DOHH2 (cell line): ENCODE data around the gene TRAF2.

Experiments
- H3F3A ChIP-seq: fragments of 200-600 bp; sonication (generic), shearing (Covaris generic); 2 replicates; pipeline ENCODE4 v1.6.0; 2016; ENCODE audit warnings: antibody characterized with exemption, mild to moderate bottlenecking; ENCODE audit not compliant: control insufficient read depth, insufficient read depth
- H3K27ac ChIP-seq: fragments of 200-600 bp; sonication (generic); 2 replicates; pipeline ENCODE4 v1.5.1; 2014; ENCODE audit warnings: low read depth, mild to moderate bottlenecking, low read length, moderate library complexity
- H3K27me3 ChIP-seq: fragments of 200-600 bp; sonication (generic); 2 replicates; pipeline ENCODE4 v1.6.1; 2014; ENCODE audit warnings: mild to moderate bottlenecking, low read length, mixed read lengths; ENCODE audit not compliant: control insufficient read depth
- H3K36me3 ChIP-seq: fragments of 200-600 bp; sonication (generic); 2 replicates; pipeline ENCODE4 v1.6.1; 2014; ENCODE audit warnings: mild to moderate bottlenecking, low read length, moderate library complexity, mixed read lengths; ENCODE audit not compliant: control insufficient read depth
- H3K4me1 ChIP-seq: fragments of 200-600 bp; sonication (generic); 2 replicates; pipeline ENCODE4 v1.6.1; 2014; ENCODE audit warnings: mild to moderate bottlenecking, low read length, mixed read lengths; ENCODE audit not compliant: control insufficient read depth
- H3K4me2 ChIP-seq: fragments of 200-600 bp; sonication (generic); 2 replicates; pipeline ENCODE4 v1.6.0; 2014; ENCODE audit warnings: mild to moderate bottlenecking, low read length, moderate library complexity
- H3K4me3 ChIP-seq: fragments of 200-600 bp; sonication (generic); 2 replicates; pipeline ENCODE4 v1.5.1; 2014; ENCODE audit warnings: mild to moderate bottlenecking, low read length, mixed read lengths
- H3K79me2 ChIP-seq: fragments of 200-600 bp; sonication (generic); 2 replicates; pipeline ENCODE4 v1.6.1; 2014; ENCODE audit warnings: mild to moderate bottlenecking, low read length, mixed read lengths; ENCODE audit not compliant: control insufficient read depth
- H3K9me2 ChIP-seq: fragments of 200-600 bp; sonication (generic); replicated peaks from 2 replicates; pipeline ENCODE4 v1.6.1; 2014; ENCODE audit warnings: mild to moderate bottlenecking, low read length, mixed read lengths; ENCODE audit not compliant: control insufficient read depth
- H3K9me3 ChIP-seq: fragments of 200-600 bp; sonication (generic); 2 replicates; pipeline ENCODE4 v1.6.1; 2014; ENCODE audit warnings: antibody characterized with exemption, low read length, mixed read lengths; ENCODE audit not compliant: control insufficient read depth, insufficient read depth
- H4K20me1 ChIP-seq: fragments of 200-600 bp; sonication (generic); 2 replicates; pipeline ENCODE4 v1.6.0; 2014; ENCODE audit warnings: low read depth, mild to moderate bottlenecking, antibody characterized with exemption, low read length, moderate library complexity; ENCODE audit not compliant: control insufficient read depth, insufficient read depth
- CTCF ChIP-seq: fragments of 200-600 bp; sonication (generic); IDR thresholded peaks from one replicate; pipeline ENCODE4 v1.5.1; 2014; ENCODE audit warnings: antibody characterized with exemption, mild to moderate bottlenecking, low read depth, low read length; ENCODE audit not compliant: poor library complexity, severe bottlenecking
- EZH2phosphoT487 ChIP-seq: fragments of 200-600 bp; sonication (generic); IDR thresholded peaks from 2 replicates; pipeline ENCODE4 v1.6.1; 2017; ENCODE audit warnings: borderline replicate concordance, mild to moderate bottlenecking, antibody characterized with exemption, low read length, moderate library complexity, mixed read lengths

Gene TRAF2

DNA sequence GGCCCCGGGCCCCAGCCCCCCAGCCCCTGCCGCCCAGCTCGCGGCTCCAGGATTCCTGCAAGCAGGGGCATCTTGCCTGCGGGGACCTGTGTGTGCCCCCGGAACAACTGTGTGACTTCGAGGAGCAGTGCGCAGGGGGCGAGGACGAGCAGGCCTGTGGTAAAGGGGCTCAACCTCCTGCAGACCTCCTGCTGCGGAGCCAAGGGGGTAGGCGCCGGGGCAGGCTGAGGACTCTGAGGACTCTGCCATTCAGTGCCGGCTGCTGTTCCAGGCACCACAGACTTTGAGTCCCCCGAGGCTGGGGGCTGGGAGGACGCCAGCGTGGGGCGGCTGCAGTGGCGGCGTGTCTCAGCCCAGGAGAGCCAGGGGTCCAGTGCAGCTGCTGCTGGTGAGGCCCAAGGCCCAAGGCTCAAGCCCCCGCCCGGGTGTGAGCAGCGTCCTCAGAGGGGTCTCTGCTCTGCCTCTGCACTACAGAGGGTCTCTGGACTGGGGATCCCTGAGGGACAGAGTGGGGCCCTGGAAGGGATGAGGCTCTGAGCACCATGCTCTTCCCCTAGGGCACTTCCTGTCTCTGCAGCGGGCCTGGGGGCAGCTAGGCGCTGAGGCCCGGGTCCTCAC is 30.7 kb upstream of the TRAF2 start:
- Histone ChIP-seq H3K4me2 (no peak overlapping the region), H3K4me1 (peaks cover 6% of the 10 kb centered on the region), H4K20me1 (no peaks in the 10 kb centered on the region), H3K9me3 (no peaks in the 10 kb centered on the region), H3K27me3 (no peaks in the 10 kb centered on the region), H3K4me3 (no peak overlapping the region), H3K36me3 (peaks cover 14% of the 10 kb centered on the region; the same call in 1 of the 2 replicates), H3F3A (no peaks in the 10 kb centered on the region), H3K27ac (no peak overlapping the region), H3K79me2 (no peaks in the 10 kb centered on the region), H3K9me2 (no peaks in the 10 kb centered on the region)
- TF ChIP-seq EZH2phosphoT487 (no peak), CTCF (no peak)

DNA sequence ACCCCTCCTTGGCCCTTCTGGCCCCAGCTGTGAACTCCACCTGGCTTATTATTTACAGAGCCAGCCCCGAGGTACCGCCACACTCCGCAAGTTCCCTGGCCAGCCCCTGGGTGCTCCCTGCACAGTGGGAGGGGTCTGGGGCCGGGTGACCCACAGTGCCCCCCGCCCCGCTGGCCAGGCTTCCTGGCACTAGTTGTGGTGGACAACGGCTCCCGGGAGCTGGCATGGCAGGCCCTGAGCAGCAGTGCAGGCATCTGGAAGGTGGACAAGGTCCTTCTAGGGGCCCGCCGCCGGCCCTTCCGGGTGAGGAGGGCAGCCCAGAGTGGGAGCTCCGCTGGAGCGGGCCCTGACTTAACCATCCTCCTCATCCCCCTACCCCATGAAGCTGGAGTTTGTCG is 30.2 kb upstream of the TRAF2 start:
- H3K4me2 ChIP-seq, result no peak overlapping the region

GRCh38 chr9:136856541-136857141 is 29.7 kb upstream of the TRAF2 start:
- H3K9me2 ChIP-seq, result no peaks in the 10 kb centered on the region
- no peaks in the 10 kb centered on the region for H3F3A ChIP-seq
- H3K4me3 ChIP-seq, result no peak overlapping the region
- H3K27ac ChIP-seq, result no peak overlapping the region
- H3K36me3 ChIP-seq, result peaks cover 12% of the 10 kb centered on the region; the same call in 1 of the 2 replicates
- H3K79me2 ChIP-seq, result no peaks in the 10 kb centered on the region
- H4K20me1 ChIP-seq, result no peaks in the 10 kb centered on the region
- H3K4me2 ChIP-seq, result no peak overlapping the region
- no peaks in the 10 kb centered on the region for H3K9me3 ChIP-seq
- TF ChIP-seq EZH2phosphoT487 (no peak), CTCF (peak; percentile 18)
- no peaks in the 10 kb centered on the region for H3K27me3 ChIP-seq
- H3K4me1 ChIP-seq, result peaks cover 6% of the 10 kb centered on the region

More for the DNA sequence above, 30.2 kb upstream of the TRAF2 start:
- Histone ChIP-seq H3K9me3 (no peaks in the 10 kb centered on the region), H3K9me2 (no peaks in the 10 kb centered on the region), H3K27me3 (no peaks in the 10 kb centered on the region), H3F3A (no peaks in the 10 kb centered on the region), H3K79me2 (no peaks in the 10 kb centered on the region), H3K4me1 (peaks cover 6% of the 10 kb centered on the region), H3K27ac (no peak overlapping the region), H3K4me3 (no peak overlapping the region), H3K36me3 (peaks cover 14% of the 10 kb centered on the region; the same call in 1 of the 2 replicates), H4K20me1 (no peaks in the 10 kb centered on the region)
- TF ChIP-seq CTCF, result no peak
- TF ChIP-seq EZH2phosphoT487, result no peak
